ENCODE results near the gene PCDHGA6.
"Not testable (repeated sequence)": the region's sequence is repeated elsewhere in the genome, so short reads cannot be mapped to it uniquely, and the experiment has no call there.

The PCDHGA6 gene

GRCh38 chr5:141394401-141395187 is 20.9 kb downstream of the PCDHGA6 start:
- not testable (repeated sequence) for DNase-seq

- not testable (repeated sequence) for DNase-seq
Measured at GRCh38 chr5:141397756-141398551, 24.3 kb downstream of the PCDHGA6 start, which contains the start of gene PCDHGB5. TSS of gene PCDHGB5 (plus strand) at chr5:141397947. CDS start at chr5:141398128, 181 bp downstream.

GRCh38 chr5:141398608-141399007 is 24.9 kb downstream of the PCDHGA6 start:
- DNase-seq = no peak

GRCh38 chr5:141399555-141400258 is 26.0 kb downstream of the PCDHGA6 start:
- no peak for DNase-seq

GRCh38 chr5:141402553-141403243 is 29.0 kb downstream of the PCDHGA6 start, which contains the start of gene PCDHGA9:
TSS of gene PCDHGA9 (plus strand) at chr5:141402778. CDS start at chr5:141402953, 175 bp downstream.
- DNase-seq = no peak

- DNase-seq = no peak
Measured at GRCh38 chr5:141403387-141403786, 29.7 kb downstream of the PCDHGA6 start.

GRCh38 chr5:141407790-141408505 is 34.3 kb downstream of the PCDHGA6 start, which contains the start of gene PCDHGB6:
TSS of gene PCDHGB6 (plus strand) at chr5:141408021. CDS start at chr5:141408203, 182 bp downstream.
- not testable (repeated sequence) for DNase-seq

- DNase-seq = no peak
Measured at GRCh38 chr5:141409598-141410306, 36.1 kb downstream of the PCDHGA6 start.

- no peak for DNase-seq
Measured at GRCh38 chr5:141411575-141411974, 37.9 kb downstream of the PCDHGA6 start.

- DNase-seq = no peak
Measured at GRCh38 chr5:141412854-141413539, 39.3 kb downstream of the PCDHGA6 start, which contains the start of gene PCDHGA10. TSS of gene PCDHGA10 (plus strand) at chr5:141412987. CDS start at chr5:141413176, 189 bp downstream.

GRCh38 chr5:141413540-141414069 is 39.9 kb downstream of the PCDHGA6 start:
- no peak for DNase-seq

GRCh38 chr5:141414548-141415274 is 41.0 kb downstream of the PCDHGA6 start:
- not testable (repeated sequence) for DNase-seq

- DNase-seq = not testable (repeated sequence)
Measured at GRCh38 chr5:141415275-141415618, 41.6 kb downstream of the PCDHGA6 start.

- DNase-seq = not testable (repeated sequence)
Measured at GRCh38 chr5:141417494-141418172, 43.9 kb downstream of the PCDHGA6 start, which contains the start of gene PCDHGB7. TSS of gene PCDHGB7 (plus strand) at chr5:141417677. CDS start at chr5:141417860, 183 bp downstream.

- no peak for DNase-seq
Measured at GRCh38 chr5:141419074-141419880, 45.6 kb downstream of the PCDHGA6 start.

GRCh38 chr5:141420855-141421488 is 47.3 kb downstream of the PCDHGA6 start, which contains the start of gene PCDHGA11:
TSS of gene PCDHGA11 (plus strand) at chr5:141421051. CDS start at chr5:141421228, 177 bp downstream.
- no peak for DNase-seq

- DNase-seq = no peak
Measured at GRCh38 chr5:141421489-141421855, 47.8 kb downstream of the PCDHGA6 start.
